ENCODE results near the gene OPCML. TPM values are rescaled to one million over a fixed set of nuclear protein-coding genes. Genes with fewer than 3 reads are reported as not detected.

OPCML gene
- total and polyA plus RNA-seq, 2 experiments from 2014 or later = 0.21 to 0.51 TPM

DNA sequence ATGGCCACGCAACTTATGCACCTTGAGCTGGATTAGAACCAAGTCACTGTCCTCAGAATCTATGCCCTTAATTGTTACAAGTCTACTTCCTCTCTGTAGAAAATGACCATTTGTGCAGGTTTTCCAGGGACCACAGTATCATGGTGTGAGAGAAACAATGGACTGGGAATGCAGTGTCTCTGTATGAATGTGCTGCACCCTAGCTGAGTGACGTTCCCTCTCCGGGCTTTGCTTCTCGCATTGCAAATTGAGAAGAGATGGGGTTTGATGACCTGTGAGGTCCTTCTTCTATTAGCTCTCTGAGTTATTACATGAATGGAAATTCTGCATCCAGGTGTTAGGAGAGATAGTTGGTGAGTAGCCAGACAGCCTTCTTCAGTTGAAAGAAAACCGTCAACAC, 1109.6 kb downstream of the OPCML start:
- TF ChIP-seq, protein P1, sequence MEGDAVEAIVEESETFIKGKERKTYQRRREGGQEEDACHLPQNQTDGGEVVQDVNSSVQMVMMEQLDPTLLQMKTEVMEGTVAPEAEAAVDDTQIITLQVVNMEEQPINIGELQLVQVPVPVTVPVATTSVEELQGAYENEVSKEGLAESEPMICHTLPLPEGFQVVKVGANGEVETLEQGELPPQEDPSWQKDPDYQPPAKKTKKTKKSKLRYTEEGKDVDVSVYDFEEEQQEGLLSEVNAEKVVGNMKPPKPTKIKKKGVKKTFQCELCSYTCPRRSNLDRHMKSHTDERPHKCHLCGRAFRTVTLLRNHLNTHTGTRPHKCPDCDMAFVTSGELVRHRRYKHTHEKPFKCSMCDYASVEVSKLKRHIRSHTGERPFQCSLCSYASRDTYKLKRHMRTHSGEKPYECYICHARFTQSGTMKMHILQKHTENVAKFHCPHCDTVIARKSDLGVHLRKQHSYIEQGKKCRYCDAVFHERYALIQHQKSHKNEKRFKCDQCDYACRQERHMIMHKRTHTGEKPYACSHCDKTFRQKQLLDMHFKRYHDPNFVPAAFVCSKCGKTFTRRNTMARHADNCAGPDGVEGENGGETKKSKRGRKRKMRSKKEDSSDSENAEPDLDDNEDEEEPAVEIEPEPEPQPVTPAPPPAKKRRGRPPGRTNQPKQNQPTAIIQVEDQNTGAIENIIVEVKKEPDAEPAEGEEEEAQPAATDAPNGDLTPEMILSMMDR (IDR thresholded peaks at IDR 0.05; ENCODE audit: low read depth, low read length) = no peak
- Histone ChIP-seq H3K4me3 (no peak overlapping the region), H3K27me3 (no peaks in the 10 kb centered on the region), H3K36me3 (no peaks in the 10 kb centered on the region), H3K4me1 (ENCODE audit: low read depth) (peaks cover 11% of the 10 kb centered on the region), H3K27ac (no peak overlapping the region), H3K9me3 (ENCODE audit: low read depth) (no peaks in the 10 kb centered on the region)
- no peak for DNase-seq (ENCODE audit: low read depth in 1 of 2, low spot score in 1 of 2)

GRCh38 chr11:132421555-132421954, 1110.7 kb downstream of the OPCML start:
- Histone ChIP-seq H3K36me3 (no peaks in the 10 kb centered on the region), H3K4me3 (no peak overlapping the region), H3K27ac (no peak overlapping the region), H3K4me1 (ENCODE audit: low read depth) (no peaks in the 10 kb centered on the region), H3K9me3 (ENCODE audit: low read depth) (no peaks in the 10 kb centered on the region), H3K27me3 (no peaks in the 10 kb centered on the region)
- TF ChIP-seq, protein P1 (IDR thresholded peaks at IDR 0.05; ENCODE audit: low read depth, low read length) = no peak
- DNase-seq (ENCODE audit: low read depth in 1 of 2, low spot score in 1 of 2) = no peak

- DNase-seq (ENCODE audit: low read depth in 1 of 2, low spot score in 1 of 2) = no peak
- Histone ChIP-seq H3K4me3 (no peak overlapping the region), H3K27ac (no peak overlapping the region), H3K27me3 (peaks cover 17% of the 10 kb centered on the region), H3K9me3 (ENCODE audit: low read depth) (no peaks in the 10 kb centered on the region), H3K36me3 (no peaks in the 10 kb centered on the region), H3K4me1 (ENCODE audit: low read depth) (no peaks in the 10 kb centered on the region)
- TF ChIP-seq, protein P1 (IDR thresholded peaks at IDR 0.05; ENCODE audit: low read depth, low read length) = no peak
Observed at GRCh38 chr11:132414451-132414850, 1117.8 kb downstream of the OPCML start.

- no peaks in the 10 kb centered on the region for H3K4me1 ChIP-seq (ENCODE audit: low read depth)
- DNase-seq (ENCODE audit: low read depth in 1 of 2, low spot score in 1 of 2) = no peak
- H3K27me3 ChIP-seq = peaks cover 16% of the 10 kb centered on the region
Observed at GRCh38 chr11:132410383-132410782, 1121.9 kb downstream of the OPCML start.

GRCh38 chr11:132409573-132410355, 1122.5 kb downstream of the OPCML start:
- DNase-seq (ENCODE audit: low read depth in 1 of 2, low spot score in 1 of 2) = no peak

More at GRCh38 chr11:132410383-132410782, 1121.9 kb downstream of the OPCML start:
- Histone ChIP-seq H3K4me3 (no peak overlapping the region), H3K9me3 (ENCODE audit: low read depth) (no peaks in the 10 kb centered on the region), H3K36me3 (no peaks in the 10 kb centered on the region), H3K27ac (no peak overlapping the region)
- TF ChIP-seq, protein P1 (IDR thresholded peaks at IDR 0.05; ENCODE audit: low read depth, low read length) = no peak

More at GRCh38 chr11:132409573-132410355, 1122.5 kb downstream of the OPCML start:
- TF ChIP-seq, protein P1 (IDR thresholded peaks at IDR 0.05; ENCODE audit: low read depth, low read length) = no peak
- Histone ChIP-seq H3K4me3 (no peak overlapping the region), H3K36me3 (no peaks in the 10 kb centered on the region), H3K9me3 (ENCODE audit: low read depth) (no peaks in the 10 kb centered on the region), H3K4me1 (ENCODE audit: low read depth) (no peaks in the 10 kb centered on the region), H3K27me3 (peaks cover 14% of the 10 kb centered on the region), H3K27ac (no peak overlapping the region)

All from cardiac muscle cell (in vitro differentiated cells and primary cell).